SK-N-SH treated with all-trans-retinoic acid at 6 μM for 48 hours (cell line): Measurements from ENCODE around the gene PRR12.

ENCODE experiments used
- ATAC-seq: fragments of 200-7000 bp; cut with Tn5 transposase; 3 replicates; pipeline ENCODE4 v1.9.1; 2020; ENCODE audit warnings: mild to moderate bottlenecking, moderate library complexity
- BACH2 ChIP-seq: fragments of 250-450 bp; sonication (Bioruptor Pico); IDR thresholded peaks from 2 replicates; pipeline ENCODE4 v1.9.0; 2021; ENCODE audit warnings: mild to moderate bottlenecking, borderline replicate concordance
- CSDC2 ChIP-seq: fragments of 250-450 bp; sonication (Bioruptor Pico); IDR thresholded peaks from 2 replicates; pipeline ENCODE4 v1.5.0; 2020; ENCODE audit warnings: mild to moderate bottlenecking, moderate library complexity
- ESRRG ChIP-seq: fragments of 250-450 bp; sonication (Bioruptor Pico); IDR thresholded peaks from 2 replicates; pipeline ENCODE4 v1.6.1; 2021; ENCODE audit warnings: mild to moderate bottlenecking
- GLIS3 ChIP-seq: fragments of 250-450 bp; sonication (Bioruptor Pico); IDR thresholded peaks from 2 replicates; pipeline ENCODE4 v1.5.0; 2020; ENCODE audit warnings: mild to moderate bottlenecking, moderate library complexity
- ISL1 ChIP-seq: fragments of 250-450 bp; sonication (Bioruptor Pico); IDR thresholded peaks from 2 replicates; pipeline ENCODE4 v2.1.2; 2022; ENCODE audit warnings: mild to moderate bottlenecking, moderate library complexity
- PPARA ChIP-seq: fragments of 250-450 bp; sonication (Bioruptor Pico); IDR thresholded peaks from 2 replicates; pipeline ENCODE4 v1.5.0; 2020; ENCODE audit warnings: mild to moderate bottlenecking, borderline replicate concordance
- RARB ChIP-seq: fragments of 250-450 bp; sonication (Bioruptor Pico); IDR thresholded peaks from 2 replicates; pipeline ENCODE4 v1.8.0; 2021; ENCODE audit warnings: mild to moderate bottlenecking, moderate library complexity
- SNAI2 ChIP-seq: fragments of 250-450 bp; sonication (Bioruptor Pico); IDR thresholded peaks from 2 replicates; pipeline ENCODE4 v1.5.0; 2020; ENCODE audit warnings: mild to moderate bottlenecking, moderate library complexity
- TCF4 ChIP-seq: fragments of 250-450 bp; sonication (Bioruptor Pico); IDR thresholded peaks from 2 replicates; pipeline ENCODE4 v1.8.0; 2021; ENCODE audit warnings: mild to moderate bottlenecking, moderate library complexity, borderline replicate concordance
- TOX ChIP-seq: fragments of 250-450 bp; sonication (Bioruptor Pico); IDR thresholded peaks from 2 replicates; pipeline ENCODE4 v1.8.0; 2021; ENCODE audit warnings: mild to moderate bottlenecking, moderate library complexity, borderline replicate concordance
- ZC3H10 ChIP-seq: fragments of 250-450 bp; sonication (Bioruptor Pico); IDR thresholded peaks from 2 replicates; pipeline ENCODE4 v1.5.1; 2021; ENCODE audit warnings: mild to moderate bottlenecking, moderate library complexity
- ZFP3 ChIP-seq: fragments of 250-450 bp; sonication (Bioruptor Pico); IDR thresholded peaks from 2 replicates; pipeline ENCODE4 v1.5.0; 2020; ENCODE audit warnings: mild to moderate bottlenecking, moderate library complexity
- ZFP30 ChIP-seq: fragments of 450-650 bp; formaldehyde crosslinking; IDR thresholded peaks from 2 replicates; pipeline ENCODE4 v1.5.0; 2022; ENCODE audit warnings: mild to moderate bottlenecking, moderate library complexity
- ZNF565 ChIP-seq: fragments of 450-650 bp; formaldehyde crosslinking; conservative IDR thresholded peaks from 2 replicates; pipeline ENCODE4 v1.5.0; 2020; ENCODE audit warnings: low read depth, mild to moderate bottlenecking, moderate library complexity
- ZNF8 ChIP-seq: fragments of 450-650 bp; formaldehyde crosslinking; IDR thresholded peaks from 2 replicates; pipeline ENCODE4 v1.5.0; 2020; ENCODE audit warnings: mild to moderate bottlenecking, moderate library complexity
- TF ChIP-seq, protein P1 (sequence below): fragments of 250-450 bp; sonication (Bioruptor Pico); IDR thresholded peaks from 2 replicates; pipeline ENCODE4 v1.8.0; 2021; ENCODE audit warnings: low read depth, mild to moderate bottlenecking, moderate library complexity, borderline replicate concordance
- TF ChIP-seq, protein P2 (sequence below): fragments of 250-450 bp; sonication (Bioruptor Pico); IDR thresholded peaks from 2 replicates; pipeline ENCODE4 v1.5.1; 2021; ENCODE audit warnings: mild to moderate bottlenecking, moderate library complexity
- TF ChIP-seq, protein P3 (sequence below): fragments of 250-450 bp; sonication (Bioruptor Pico); IDR thresholded peaks from 2 replicates; pipeline ENCODE4 v1.5.1; 2020; ENCODE audit warnings: low read depth, mild to moderate bottlenecking, moderate library complexity
- TF ChIP-seq, protein P4 (sequence below): fragments of 250-450 bp; sonication (Bioruptor Pico); IDR thresholded peaks from 2 replicates; pipeline ENCODE4 v1.8.0; 2020; ENCODE audit warnings: mild to moderate bottlenecking, moderate library complexity, borderline replicate concordance

Gene PRR12

DNA sequence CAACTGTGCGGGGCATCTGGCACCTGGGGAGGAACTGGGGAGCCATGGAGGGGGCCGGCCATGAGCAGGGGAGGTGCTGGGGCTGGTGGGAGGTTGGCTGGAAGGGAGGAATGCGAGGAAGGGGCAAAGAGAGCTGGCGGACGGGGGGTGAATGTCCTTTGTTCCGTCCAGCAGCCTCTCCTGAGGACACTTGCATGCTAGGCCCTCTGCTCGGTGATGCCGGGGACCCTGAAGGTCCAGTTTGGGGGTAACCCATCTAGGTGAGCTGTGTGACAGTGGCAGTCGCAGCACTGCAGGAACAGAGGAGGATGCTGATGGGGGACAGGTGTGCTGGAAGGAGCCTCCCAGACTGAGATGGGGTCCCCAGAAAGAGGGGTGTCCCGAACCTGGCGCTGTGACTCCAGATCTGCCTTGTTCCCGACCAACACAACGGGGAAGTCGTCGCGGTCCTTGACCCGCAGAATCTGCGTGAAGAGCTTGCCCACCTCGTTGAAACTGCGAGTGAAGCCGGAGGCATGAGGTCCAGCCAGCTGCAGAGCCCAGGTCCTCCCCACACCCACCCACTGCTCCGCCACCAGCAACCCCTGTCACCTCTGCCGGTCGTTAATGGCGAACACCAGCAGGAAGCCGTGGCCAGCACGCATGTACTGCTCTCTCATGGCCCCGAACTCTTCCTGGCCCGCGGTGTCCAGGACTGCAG, 45.4 kb downstream of the PRR12 start:
- ATAC-seq, result no peak

DNA sequence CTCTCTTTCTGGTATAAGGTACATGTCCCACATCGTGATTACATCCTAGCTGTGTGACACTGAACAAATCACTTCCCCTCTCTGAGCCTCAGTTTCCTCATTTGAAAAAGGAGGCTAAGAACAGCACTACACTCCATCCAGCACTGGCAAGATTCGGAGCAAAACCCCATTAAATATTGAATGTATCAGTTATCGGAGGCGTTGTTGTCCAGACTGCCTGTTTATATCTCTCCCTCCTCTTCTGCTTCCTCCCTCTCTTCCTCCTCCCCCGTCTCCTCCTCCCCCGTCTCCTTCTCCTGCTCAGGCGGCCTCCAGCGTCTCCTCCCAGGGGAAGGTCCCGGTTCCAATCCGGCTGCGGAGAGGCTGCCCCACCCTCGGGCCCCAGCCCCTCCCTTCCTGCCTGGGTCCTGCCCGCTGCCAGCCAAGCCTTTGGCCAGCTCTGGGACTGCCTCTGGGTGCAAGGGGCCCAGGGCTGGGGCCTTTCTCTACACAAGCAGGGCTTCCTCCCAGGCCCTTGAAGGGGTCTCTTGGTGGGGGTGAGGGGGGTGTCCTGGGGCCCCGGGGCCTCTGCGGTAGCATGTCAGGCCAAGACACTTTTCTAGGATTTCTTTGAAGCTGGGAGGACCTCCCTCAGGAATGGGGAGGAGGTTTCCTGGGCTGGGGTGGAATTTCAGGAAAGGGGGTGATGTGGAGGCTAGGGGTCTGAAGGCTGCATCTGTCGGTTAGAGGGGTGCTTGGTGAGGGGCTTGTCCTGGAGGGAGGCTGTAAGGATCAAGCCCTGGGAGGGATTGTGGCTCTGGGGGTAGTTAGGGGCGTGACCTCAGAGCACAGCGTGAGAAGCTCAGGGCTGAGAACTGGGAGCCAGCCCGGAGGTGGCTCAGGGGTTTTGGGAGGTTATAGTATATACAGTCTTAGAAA, 47.1 kb downstream of the PRR12 start:
- ATAC-seq, result peak; percentile 3; the same call in 1 of the 3 replicates
- TF ChIP-seq BACH2 (CRISPR knock-in tag) (no peak), ZFP30 (no peak), ZFP3 (CRISPR knock-in tag) (no peak), ZC3H10 (no peak), SNAI2 (CRISPR knock-in tag) (no peak), TCF4 (CRISPR knock-in tag) (no peak), ESRRG (CRISPR knock-in tag) (no peak), ZNF8 (CRISPR knock-in tag) (no peak), ZNF565 (CRISPR knock-in tag) (no peak)
- TF ChIP-seq, protein P1, sequence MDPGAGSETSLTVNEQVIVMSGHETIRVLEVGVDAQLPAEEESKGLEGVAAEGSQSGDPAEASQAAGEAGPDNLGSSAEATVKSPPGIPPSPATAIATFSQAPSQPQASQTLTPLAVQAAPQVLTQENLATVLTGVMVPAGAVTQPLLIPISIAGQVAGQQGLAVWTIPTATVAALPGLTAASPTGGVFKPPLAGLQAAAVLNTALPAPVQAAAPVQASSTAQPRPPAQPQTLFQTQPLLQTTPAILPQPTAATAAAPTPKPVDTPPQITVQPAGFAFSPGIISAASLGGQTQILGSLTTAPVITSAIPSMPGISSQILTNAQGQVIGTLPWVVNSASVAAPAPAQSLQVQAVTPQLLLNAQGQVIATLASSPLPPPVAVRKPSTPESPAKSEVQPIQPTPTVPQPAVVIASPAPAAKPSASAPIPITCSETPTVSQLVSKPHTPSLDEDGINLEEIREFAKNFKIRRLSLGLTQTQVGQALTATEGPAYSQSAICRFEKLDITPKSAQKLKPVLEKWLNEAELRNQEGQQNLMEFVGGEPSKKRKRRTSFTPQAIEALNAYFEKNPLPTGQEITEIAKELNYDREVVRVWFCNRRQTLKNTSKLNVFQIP (CRISPR knock-in tag), result no peak
- TF ChIP-seq, protein P2, sequence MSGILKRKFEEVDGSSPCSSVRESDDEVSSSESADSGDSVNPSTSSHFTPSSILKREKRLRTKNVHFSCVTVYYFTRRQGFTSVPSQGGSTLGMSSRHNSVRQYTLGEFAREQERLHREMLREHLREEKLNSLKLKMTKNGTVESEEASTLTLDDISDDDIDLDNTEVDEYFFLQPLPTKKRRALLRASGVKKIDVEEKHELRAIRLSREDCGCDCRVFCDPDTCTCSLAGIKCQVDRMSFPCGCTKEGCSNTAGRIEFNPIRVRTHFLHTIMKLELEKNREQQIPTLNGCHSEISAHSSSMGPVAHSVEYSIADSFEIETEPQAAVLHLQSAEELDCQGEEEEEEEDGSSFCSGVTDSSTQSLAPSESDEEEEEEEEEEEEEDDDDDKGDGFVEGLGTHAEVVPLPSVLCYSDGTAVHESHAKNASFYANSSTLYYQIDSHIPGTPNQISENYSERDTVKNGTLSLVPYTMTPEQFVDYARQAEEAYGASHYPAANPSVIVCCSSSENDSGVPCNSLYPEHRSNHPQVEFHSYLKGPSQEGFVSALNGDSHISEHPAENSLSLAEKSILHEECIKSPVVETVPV (CRISPR knock-in tag), result no peak
- TF ChIP-seq, protein P3, sequence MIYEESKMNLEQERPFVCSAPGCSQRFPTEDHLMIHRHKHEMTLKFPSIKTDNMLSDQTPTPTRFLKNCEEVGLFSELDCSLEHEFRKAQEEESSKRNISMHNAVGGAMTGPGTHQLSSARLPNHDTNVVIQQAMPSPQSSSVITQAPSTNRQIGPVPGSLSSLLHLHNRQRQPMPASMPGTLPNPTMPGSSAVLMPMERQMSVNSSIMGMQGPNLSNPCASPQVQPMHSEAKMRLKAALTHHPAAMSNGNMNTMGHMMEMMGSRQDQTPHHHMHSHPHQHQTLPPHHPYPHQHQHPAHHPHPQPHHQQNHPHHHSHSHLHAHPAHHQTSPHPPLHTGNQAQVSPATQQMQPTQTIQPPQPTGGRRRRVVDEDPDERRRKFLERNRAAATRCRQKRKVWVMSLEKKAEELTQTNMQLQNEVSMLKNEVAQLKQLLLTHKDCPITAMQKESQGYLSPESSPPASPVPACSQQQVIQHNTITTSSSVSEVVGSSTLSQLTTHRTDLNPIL (CRISPR knock-in tag), result no peak

More for the DNA sequence above, 45.4 kb downstream of the PRR12 start:
- no peak for TF ChIP-seq ZFP30
- TF ChIP-seq GLIS3 (CRISPR knock-in tag), result no peak
- TF ChIP-seq ZC3H10, result no peak
- no peak for TF ChIP-seq RARB (CRISPR knock-in tag)
- TF ChIP-seq TOX (CRISPR knock-in tag), result no peak
- TF ChIP-seq CSDC2 (CRISPR knock-in tag), result no peak
- TF ChIP-seq, protein P4, sequence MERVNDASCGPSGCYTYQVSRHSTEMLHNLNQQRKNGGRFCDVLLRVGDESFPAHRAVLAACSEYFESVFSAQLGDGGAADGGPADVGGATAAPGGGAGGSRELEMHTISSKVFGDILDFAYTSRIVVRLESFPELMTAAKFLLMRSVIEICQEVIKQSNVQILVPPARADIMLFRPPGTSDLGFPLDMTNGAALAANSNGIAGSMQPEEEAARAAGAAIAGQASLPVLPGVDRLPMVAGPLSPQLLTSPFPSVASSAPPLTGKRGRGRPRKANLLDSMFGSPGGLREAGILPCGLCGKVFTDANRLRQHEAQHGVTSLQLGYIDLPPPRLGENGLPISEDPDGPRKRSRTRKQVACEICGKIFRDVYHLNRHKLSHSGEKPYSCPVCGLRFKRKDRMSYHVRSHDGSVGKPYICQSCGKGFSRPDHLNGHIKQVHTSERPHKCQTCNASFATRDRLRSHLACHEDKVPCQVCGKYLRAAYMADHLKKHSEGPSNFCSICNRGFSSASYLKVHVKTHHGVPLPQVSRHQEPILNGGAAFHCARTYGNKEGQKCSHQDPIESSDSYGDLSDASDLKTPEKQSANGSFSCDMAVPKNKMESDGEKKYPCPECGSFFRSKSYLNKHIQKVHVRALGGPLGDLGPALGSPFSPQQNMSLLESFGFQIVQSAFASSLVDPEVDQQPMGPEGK, result no peak
- TF ChIP-seq, protein P1 (CRISPR knock-in tag), result no peak
- TF ChIP-seq ZNF565 (CRISPR knock-in tag), result no peak
- TF ChIP-seq, protein P2 (CRISPR knock-in tag), result no peak
- TF ChIP-seq ISL1 (CRISPR knock-in tag), result no peak
- TF ChIP-seq TCF4 (CRISPR knock-in tag), result no peak
- TF ChIP-seq ZNF8 (CRISPR knock-in tag), result no peak
- TF ChIP-seq PPARA (CRISPR knock-in tag), result no peak
- TF ChIP-seq, protein P3 (CRISPR knock-in tag), result no peak
- TF ChIP-seq BACH2 (CRISPR knock-in tag), result no peak
